ENCODE measurements around the gene TRA2B.

- TF ChIP-seq CTCF (conservative IDR thresholded peaks at IDR 0.05) (peak; percentile 100), ZFX (IDR thresholded peaks at IDR 0.05) (no peak)
These were observed 5.3 kb upstream of the TRA2B start for GRCh38 chr3:185942907-185943759.
